WTC11 (cell line): ENCODE measurements around the gene LGMN. TPM values are rescaled to one million over a fixed set of nuclear protein-coding genes. Genes with fewer than 3 reads are reported as not detected.

ENCODE experiments used
- ATAC-seq: fragments of 200-7000 bp; cut with Tn5 transposase; 2 replicates; pipeline ENCODE4 v1.10.0; 2021; ENCODE audit warnings: mild to moderate bottlenecking, moderate library complexity
- CTCF ChIA-PET: fragments of 300-600 bp; sonication (Branson Sonifier 250); formaldehyde crosslinking; loops from one replicate; lab custom pipeline; 2021; ENCODE audit warnings: antibody characterized with exemption; lab: Charles Lee
- POLR2A ChIA-PET: fragments of 350-600 bp; sonication (Branson Sonifier 250); formaldehyde crosslinking; loops from one replicate; lab custom pipeline; 2021; ENCODE audit warnings: antibody characterized with exemption; lab: Charles Lee
- DNase-seq: peaks from one replicate; pipeline ENCODE4 v3.0.0; 2021; ENCODE audit warnings: low spot score
- H3K27ac Mint-ChIP-seq: 2 replicates; pipeline ENCODE4 v1.8.0; 2021; ENCODE audit warnings: mixed read lengths
- H3K27me3 Mint-ChIP-seq: 2 replicates; pipeline ENCODE4 v1.8.0; 2021; ENCODE audit warnings: low read depth, mild to moderate bottlenecking, moderate library complexity, mixed read lengths
- H3K36me3 Mint-ChIP-seq: 2 replicates; pipeline ENCODE4 v1.8.0; 2021; ENCODE audit warnings: mixed read lengths
- H3K4me1 Mint-ChIP-seq: 2 replicates; pipeline ENCODE4 v1.8.0; 2022; ENCODE audit warnings: mixed read lengths
- H3K4me3 Mint-ChIP-seq: 2 replicates; pipeline ENCODE4 v1.8.0; 2021; ENCODE audit warnings: mild to moderate bottlenecking, moderate library complexity, mixed read lengths
- H3K9me3 Mint-ChIP-seq: 2 replicates; pipeline ENCODE4 v1.8.0; 2021; ENCODE audit warnings: mixed read lengths
- FOXJ3 ChIP-seq: sonication (generic); formaldehyde crosslinking; IDR thresholded peaks from 2 replicates; pipeline ENCODE4 v1.9.0; 2021; ENCODE audit warnings: missing genetic modification reagents, mild to moderate bottlenecking, borderline replicate concordance
- MYBL2 ChIP-seq: sonication (generic); formaldehyde crosslinking; IDR thresholded peaks from 2 replicates; pipeline ENCODE4 v1.8.1; 2023; ENCODE audit warnings: mild to moderate bottlenecking, moderate library complexity, missing genetic modification reagents
- NFATC4 ChIP-seq: fragments of 250-450 bp; sonication (Bioruptor Pico); IDR thresholded peaks from 2 replicates; pipeline ENCODE4 v1.9.0; 2021; ENCODE audit warnings: mild to moderate bottlenecking
- NR2C2 ChIP-seq: sonication (generic); formaldehyde crosslinking; IDR thresholded peaks from 2 replicates; pipeline ENCODE4 v1.8.0; 2022; ENCODE audit warnings: mild to moderate bottlenecking, missing genetic modification reagents
- NR3C1 ChIP-seq: sonication (generic); formaldehyde crosslinking; conservative IDR thresholded peaks from 2 replicates; pipeline ENCODE4 v1.8.1; 2023; ENCODE audit warnings: low read depth, mild to moderate bottlenecking, missing genetic modification reagents
- TEAD1 ChIP-seq: sonication (generic); formaldehyde crosslinking; IDR thresholded peaks from 2 replicates; pipeline ENCODE4 v1.8.0; 2022; ENCODE audit warnings: mild to moderate bottlenecking, missing genetic modification reagents
- ZNF121 ChIP-seq: sonication (generic); formaldehyde crosslinking; IDR thresholded peaks from 2 replicates; pipeline ENCODE4 v1.8.0; 2023; ENCODE audit warnings: missing genetic modification reagents
- ZNF232 ChIP-seq: sonication (generic); formaldehyde crosslinking; IDR thresholded peaks from 2 replicates; pipeline ENCODE4 v1.8.0; 2022; ENCODE audit warnings: mild to moderate bottlenecking, missing genetic modification reagents
- ZNF263 ChIP-seq: sonication (generic); formaldehyde crosslinking; IDR thresholded peaks from 2 replicates; pipeline ENCODE4 v1.8.1; 2022; ENCODE audit warnings: low read depth, mild to moderate bottlenecking, moderate library complexity, missing genetic modification reagents
- ZNF317 ChIP-seq: sonication (generic); formaldehyde crosslinking; IDR thresholded peaks from 2 replicates; pipeline ENCODE4 v1.8.1; 2023; ENCODE audit warnings: low read depth, mild to moderate bottlenecking, moderate library complexity, missing genetic modification reagents, borderline replicate concordance
- total RNA-seq: library from RNA; stranded (reverse); gene quantifications from 3 replicates; pipeline ENCODE4 v1.2.3, GENCODE V29; 2021
- TF ChIP-seq, protein P1 (sequence below): fragments of 250-450 bp; sonication (Bioruptor Pico); IDR thresholded peaks from 2 replicates; pipeline ENCODE4 v1.9.0; 2021; ENCODE audit warnings: moderate library complexity, mild to moderate bottlenecking, inconsistent platforms, borderline replicate concordance
- TF ChIP-seq, protein P2 (sequence below): sonication (generic); formaldehyde crosslinking; IDR thresholded peaks from 2 replicates; pipeline ENCODE4 v1.8.1; 2023; ENCODE audit warnings: mild to moderate bottlenecking, missing genetic modification reagents
- TF ChIP-seq, protein P3 (sequence below): fragments of 250-450 bp; sonication (Bioruptor Pico); IDR thresholded peaks from 2 replicates; pipeline ENCODE4 v1.8.0; 2021; ENCODE audit warnings: mild to moderate bottlenecking
- TF ChIP-seq, protein P4 (sequence below): fragments of 200-600 bp; IDR thresholded peaks from 2 replicates; pipeline ENCODE4 v1.8.0; 2022; ENCODE audit warnings: antibody characterized with exemption
- TF ChIP-seq, protein P5 (sequence below): sonication (generic); formaldehyde crosslinking; IDR thresholded peaks from 2 replicates; pipeline ENCODE4 v1.8.1; 2022; ENCODE audit warnings: mild to moderate bottlenecking, missing genetic modification reagents, moderate library complexity, borderline replicate concordance
- TF ChIP-seq, protein P6 (sequence below): sonication (generic); formaldehyde crosslinking; IDR thresholded peaks from 2 replicates; pipeline ENCODE4 v1.8.0; 2022; ENCODE audit warnings: mild to moderate bottlenecking, missing genetic modification reagents
- TF ChIP-seq, protein P7 (sequence below): sonication (generic); formaldehyde crosslinking; IDR thresholded peaks from 2 replicates; pipeline ENCODE4 v1.8.1; 2022; ENCODE audit warnings: mild to moderate bottlenecking, moderate library complexity, missing genetic modification reagents
- TF ChIP-seq, protein P8 (sequence below): sonication (generic); formaldehyde crosslinking; IDR thresholded peaks from 2 replicates; pipeline ENCODE4 v1.8.0; 2023; ENCODE audit warnings: missing genetic modification reagents, mild to moderate bottlenecking, borderline replicate concordance
- TF ChIP-seq, protein P9 (sequence below): sonication (generic); formaldehyde crosslinking; IDR thresholded peaks from 2 replicates; pipeline ENCODE4 v1.8.0; 2022; ENCODE audit warnings: mild to moderate bottlenecking, missing genetic modification reagents

The LGMN gene
- total RNA-seq, 1 experiment from 2014 or later: 55.7 TPM

DNA sequence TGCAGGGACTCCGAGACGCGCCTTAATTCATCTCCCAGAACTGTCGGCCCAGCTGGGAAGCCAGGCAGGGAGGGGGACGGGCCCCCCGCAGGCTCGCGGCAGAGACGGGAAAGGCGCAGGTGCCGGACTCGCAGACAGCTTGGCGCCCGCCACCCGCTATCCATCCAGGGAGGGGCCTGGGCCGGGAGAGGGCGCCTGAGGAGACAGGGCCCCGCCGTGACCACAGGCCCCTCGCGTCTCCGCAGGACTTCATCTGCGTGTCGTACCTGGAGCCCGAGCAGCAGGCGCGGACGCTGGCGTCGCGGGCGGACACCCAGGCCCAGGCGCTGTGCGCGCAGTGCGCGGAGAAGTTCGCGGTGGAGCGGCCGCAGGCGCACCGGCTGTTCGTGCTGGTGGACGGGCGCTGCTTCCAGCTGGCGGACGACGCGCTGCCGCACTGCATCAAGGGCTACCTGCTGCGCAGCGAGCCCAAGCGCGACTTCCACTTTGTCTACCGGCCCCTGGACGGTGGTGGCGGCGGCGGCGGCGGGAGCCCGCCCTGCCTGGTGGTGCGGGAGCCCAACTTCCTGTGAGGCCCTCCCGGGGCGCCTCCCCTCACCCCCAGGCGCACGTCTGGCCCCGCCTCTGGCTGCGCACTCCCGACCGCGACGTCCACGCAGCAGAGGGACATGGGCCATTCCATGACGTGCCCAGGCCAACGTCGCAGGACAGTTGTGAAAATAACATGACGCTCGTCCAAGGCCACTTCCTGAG is 60.6 kb downstream of the LGMN start (continued):
- TF ChIP-seq ZNF317 (CRISPR knock-in tag) (no peak), NR2C2 (CRISPR knock-in tag) (no peak)
- TF ChIP-seq, protein P1, sequence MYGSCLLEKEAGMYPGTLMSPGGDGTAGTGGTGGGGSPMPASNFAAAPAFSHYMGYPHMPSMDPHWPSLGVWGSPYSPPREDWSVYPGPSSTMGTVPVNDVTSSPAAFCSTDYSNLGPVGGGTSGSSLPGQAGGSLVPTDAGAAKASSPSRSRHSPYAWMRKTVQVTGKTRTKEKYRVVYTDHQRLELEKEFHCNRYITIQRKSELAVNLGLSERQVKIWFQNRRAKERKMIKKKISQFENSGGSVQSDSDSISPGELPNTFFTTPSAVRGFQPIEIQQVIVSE (CRISPR knock-in tag): no peak

DNA sequence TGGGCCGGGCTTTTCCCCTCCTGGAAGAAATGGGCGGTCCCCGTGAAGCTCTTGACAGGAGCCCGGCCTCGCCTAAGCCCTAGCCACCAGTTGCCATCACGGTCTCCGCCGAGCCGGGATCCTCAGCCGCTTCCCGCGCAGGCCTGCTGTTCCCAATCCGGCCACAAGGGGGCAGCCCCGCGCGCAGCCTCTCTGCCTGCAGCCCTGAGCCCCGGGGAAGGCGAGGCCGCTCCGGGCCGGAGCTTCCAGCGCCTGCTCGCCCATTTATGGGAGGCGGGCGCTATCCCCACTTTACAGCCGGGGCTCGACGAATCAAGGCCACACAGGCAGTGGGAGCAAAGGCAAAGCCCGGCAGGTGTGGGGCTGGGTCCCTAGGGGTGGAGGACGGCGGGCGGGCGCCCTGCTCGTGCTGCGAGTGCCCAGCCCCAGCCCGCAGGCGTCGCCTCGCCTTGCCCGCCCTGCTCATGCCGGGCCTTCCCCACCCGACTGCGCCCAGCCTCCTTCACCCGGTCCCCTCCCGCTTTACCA is 61.5 kb downstream of the LGMN start:
- CTCF ChIA-PET: interaction anchor here (0.5 to 4.8 kb wide), 70 partner anchors 10 to 581 kb away, joined by 3 to 32 read pairs (median 4); partner anchors contain the start of genes ATXN3, GOLGA5, ITPK1 and LGMN
- POLR2A ChIA-PET: no interaction called here
- Mint-ChIP-seq H3K4me1 (no peaks in the 10 kb centered on the region), H3K4me3 (peak overlapping the region; percentile 45), H3K27ac (no peak overlapping the region), H3K27me3 (peaks cover 25% of the 10 kb centered on the region), H3K9me3 (no peaks in the 10 kb centered on the region), H3K36me3 (no peaks in the 10 kb centered on the region)
- peak; percentile 94 for DNase-seq
- peak; percentile 83 for ATAC-seq
- TF ChIP-seq, protein P1 (CRISPR knock-in tag): no peak
- TF ChIP-seq ZNF263 (CRISPR knock-in tag) (0 out of 2 replicates have a peak, but pooled peaks have one; percentile 27), ZNF232 (CRISPR knock-in tag) (no peak), NR3C1 (CRISPR knock-in tag) (no peak), FOXJ3 (no peak), NFATC4 (CRISPR knock-in tag) (no peak), TEAD1 (CRISPR knock-in tag) (peak; percentile 28; the same call in 1 of the 2 replicates), MYBL2 (0 out of 2 replicates have a peak, but pooled peaks have one; percentile 10), ZNF121 (no peak)
- TF ChIP-seq, protein P2, sequence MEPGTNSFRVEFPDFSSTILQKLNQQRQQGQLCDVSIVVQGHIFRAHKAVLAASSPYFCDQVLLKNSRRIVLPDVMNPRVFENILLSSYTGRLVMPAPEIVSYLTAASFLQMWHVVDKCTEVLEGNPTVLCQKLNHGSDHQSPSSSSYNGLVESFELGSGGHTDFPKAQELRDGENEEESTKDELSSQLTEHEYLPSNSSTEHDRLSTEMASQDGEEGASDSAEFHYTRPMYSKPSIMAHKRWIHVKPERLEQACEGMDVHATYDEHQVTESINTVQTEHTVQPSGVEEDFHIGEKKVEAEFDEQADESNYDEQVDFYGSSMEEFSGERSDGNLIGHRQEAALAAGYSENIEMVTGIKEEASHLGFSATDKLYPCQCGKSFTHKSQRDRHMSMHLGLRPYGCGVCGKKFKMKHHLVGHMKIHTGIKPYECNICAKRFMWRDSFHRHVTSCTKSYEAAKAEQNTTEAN (CRISPR knock-in tag): peak; percentile 50; the same call in 1 of the 2 replicates
- TF ChIP-seq, protein P3, sequence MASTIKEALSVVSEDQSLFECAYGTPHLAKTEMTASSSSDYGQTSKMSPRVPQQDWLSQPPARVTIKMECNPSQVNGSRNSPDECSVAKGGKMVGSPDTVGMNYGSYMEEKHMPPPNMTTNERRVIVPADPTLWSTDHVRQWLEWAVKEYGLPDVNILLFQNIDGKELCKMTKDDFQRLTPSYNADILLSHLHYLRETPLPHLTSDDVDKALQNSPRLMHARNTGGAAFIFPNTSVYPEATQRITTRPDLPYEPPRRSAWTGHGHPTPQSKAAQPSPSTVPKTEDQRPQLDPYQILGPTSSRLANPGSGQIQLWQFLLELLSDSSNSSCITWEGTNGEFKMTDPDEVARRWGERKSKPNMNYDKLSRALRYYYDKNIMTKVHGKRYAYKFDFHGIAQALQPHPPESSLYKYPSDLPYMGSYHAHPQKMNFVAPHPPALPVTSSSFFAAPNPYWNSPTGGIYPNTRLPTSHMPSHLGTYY (CRISPR knock-in tag): no peak
- TF ChIP-seq, protein P4, sequence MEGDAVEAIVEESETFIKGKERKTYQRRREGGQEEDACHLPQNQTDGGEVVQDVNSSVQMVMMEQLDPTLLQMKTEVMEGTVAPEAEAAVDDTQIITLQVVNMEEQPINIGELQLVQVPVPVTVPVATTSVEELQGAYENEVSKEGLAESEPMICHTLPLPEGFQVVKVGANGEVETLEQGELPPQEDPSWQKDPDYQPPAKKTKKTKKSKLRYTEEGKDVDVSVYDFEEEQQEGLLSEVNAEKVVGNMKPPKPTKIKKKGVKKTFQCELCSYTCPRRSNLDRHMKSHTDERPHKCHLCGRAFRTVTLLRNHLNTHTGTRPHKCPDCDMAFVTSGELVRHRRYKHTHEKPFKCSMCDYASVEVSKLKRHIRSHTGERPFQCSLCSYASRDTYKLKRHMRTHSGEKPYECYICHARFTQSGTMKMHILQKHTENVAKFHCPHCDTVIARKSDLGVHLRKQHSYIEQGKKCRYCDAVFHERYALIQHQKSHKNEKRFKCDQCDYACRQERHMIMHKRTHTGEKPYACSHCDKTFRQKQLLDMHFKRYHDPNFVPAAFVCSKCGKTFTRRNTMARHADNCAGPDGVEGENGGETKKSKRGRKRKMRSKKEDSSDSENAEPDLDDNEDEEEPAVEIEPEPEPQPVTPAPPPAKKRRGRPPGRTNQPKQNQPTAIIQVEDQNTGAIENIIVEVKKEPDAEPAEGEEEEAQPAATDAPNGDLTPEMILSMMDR: peak; percentile 99
- TF ChIP-seq, protein P5, sequence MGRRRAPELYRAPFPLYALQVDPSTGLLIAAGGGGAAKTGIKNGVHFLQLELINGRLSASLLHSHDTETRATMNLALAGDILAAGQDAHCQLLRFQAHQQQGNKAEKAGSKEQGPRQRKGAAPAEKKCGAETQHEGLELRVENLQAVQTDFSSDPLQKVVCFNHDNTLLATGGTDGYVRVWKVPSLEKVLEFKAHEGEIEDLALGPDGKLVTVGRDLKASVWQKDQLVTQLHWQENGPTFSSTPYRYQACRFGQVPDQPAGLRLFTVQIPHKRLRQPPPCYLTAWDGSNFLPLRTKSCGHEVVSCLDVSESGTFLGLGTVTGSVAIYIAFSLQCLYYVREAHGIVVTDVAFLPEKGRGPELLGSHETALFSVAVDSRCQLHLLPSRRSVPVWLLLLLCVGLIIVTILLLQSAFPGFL: no peak
- TF ChIP-seq, protein P6, sequence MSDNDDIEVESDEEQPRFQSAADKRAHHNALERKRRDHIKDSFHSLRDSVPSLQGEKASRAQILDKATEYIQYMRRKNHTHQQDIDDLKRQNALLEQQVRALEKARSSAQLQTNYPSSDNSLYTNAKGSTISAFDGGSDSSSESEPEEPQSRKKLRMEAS (CRISPR knock-in tag): peak; percentile 91
- TF ChIP-seq, protein P7, sequence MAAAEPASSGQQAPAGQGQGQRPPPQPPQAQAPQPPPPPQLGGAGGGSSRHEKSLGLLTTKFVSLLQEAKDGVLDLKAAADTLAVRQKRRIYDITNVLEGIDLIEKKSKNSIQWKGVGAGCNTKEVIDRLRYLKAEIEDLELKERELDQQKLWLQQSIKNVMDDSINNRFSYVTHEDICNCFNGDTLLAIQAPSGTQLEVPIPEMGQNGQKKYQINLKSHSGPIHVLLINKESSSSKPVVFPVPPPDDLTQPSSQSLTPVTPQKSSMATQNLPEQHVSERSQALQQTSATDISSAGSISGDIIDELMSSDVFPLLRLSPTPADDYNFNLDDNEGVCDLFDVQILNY: peak; percentile 73; the same call in 1 of the 2 replicates
- TF ChIP-seq, protein P8, sequence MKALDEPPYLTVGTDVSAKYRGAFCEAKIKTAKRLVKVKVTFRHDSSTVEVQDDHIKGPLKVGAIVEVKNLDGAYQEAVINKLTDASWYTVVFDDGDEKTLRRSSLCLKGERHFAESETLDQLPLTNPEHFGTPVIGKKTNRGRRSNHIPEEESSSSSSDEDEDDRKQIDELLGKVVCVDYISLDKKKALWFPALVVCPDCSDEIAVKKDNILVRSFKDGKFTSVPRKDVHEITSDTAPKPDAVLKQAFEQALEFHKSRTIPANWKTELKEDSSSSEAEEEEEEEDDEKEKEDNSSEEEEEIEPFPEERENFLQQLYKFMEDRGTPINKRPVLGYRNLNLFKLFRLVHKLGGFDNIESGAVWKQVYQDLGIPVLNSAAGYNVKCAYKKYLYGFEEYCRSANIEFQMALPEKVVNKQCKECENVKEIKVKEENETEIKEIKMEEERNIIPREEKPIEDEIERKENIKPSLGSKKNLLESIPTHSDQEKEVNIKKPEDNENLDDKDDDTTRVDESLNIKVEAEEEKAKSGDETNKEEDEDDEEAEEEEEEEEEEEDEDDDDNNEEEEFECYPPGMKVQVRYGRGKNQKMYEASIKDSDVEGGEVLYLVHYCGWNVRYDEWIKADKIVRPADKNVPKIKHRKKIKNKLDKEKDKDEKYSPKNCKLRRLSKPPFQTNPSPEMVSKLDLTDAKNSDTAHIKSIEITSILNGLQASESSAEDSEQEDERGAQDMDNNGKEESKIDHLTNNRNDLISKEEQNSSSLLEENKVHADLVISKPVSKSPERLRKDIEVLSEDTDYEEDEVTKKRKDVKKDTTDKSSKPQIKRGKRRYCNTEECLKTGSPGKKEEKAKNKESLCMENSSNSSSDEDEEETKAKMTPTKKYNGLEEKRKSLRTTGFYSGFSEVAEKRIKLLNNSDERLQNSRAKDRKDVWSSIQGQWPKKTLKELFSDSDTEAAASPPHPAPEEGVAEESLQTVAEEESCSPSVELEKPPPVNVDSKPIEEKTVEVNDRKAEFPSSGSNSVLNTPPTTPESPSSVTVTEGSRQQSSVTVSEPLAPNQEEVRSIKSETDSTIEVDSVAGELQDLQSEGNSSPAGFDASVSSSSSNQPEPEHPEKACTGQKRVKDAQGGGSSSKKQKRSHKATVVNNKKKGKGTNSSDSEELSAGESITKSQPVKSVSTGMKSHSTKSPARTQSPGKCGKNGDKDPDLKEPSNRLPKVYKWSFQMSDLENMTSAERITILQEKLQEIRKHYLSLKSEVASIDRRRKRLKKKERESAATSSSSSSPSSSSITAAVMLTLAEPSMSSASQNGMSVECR (CRISPR knock-in tag): peak; percentile 66; the same call in 1 of the 2 replicates
- TF ChIP-seq, protein P9, sequence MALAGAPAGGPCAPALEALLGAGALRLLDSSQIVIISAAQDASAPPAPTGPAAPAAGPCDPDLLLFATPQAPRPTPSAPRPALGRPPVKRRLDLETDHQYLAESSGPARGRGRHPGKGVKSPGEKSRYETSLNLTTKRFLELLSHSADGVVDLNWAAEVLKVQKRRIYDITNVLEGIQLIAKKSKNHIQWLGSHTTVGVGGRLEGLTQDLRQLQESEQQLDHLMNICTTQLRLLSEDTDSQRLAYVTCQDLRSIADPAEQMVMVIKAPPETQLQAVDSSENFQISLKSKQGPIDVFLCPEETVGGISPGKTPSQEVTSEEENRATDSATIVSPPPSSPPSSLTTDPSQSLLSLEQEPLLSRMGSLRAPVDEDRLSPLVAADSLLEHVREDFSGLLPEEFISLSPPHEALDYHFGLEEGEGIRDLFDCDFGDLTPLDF (CRISPR knock-in tag): 0 out of 2 replicates have a peak, but pooled peaks have one; percentile 68
